Osteoblast (primary cell): Measurements from ENCODE around the gene MAGI1. TPM values are rescaled to one million over a fixed set of nuclear protein-coding genes. Genes with fewer than 3 reads are reported as not detected.

Source experiments
- DNase-seq: peaks from one replicate; pipeline ENCODE4 v3.0.0; 2011; ENCODE audit warnings: low spot score, mixed read lengths; ENCODE audit not compliant: insufficient read length; ENCODE audit errors: missing footprints
- H2AFZ ChIP-seq: 2 replicates; pipeline ENCODE4 v1.6.0; 2011; ENCODE audit warnings: mild to moderate bottlenecking, low read length
- H3K27ac ChIP-seq: 2 replicates; pipeline ENCODE4 v1.5.1; 2011; ENCODE audit warnings: mild to moderate bottlenecking, low read depth, low read length, moderate library complexity
- H3K27me3 ChIP-seq: 2 replicates; pipeline ENCODE4 v1.6.0; 2012; ENCODE audit warnings: mild to moderate bottlenecking, control low read depth, inconsistent platforms, low read length, moderate library complexity; ENCODE audit not compliant: insufficient read depth
- H3K36me3 ChIP-seq: 2 replicates; pipeline ENCODE4 v1.5.1; 2011; ENCODE audit warnings: mild to moderate bottlenecking, low read length, control low read depth, moderate library complexity; ENCODE audit not compliant: insufficient read depth
- H3K4me1 ChIP-seq: 2 replicates; pipeline ENCODE4 v1.5.1; 2011; ENCODE audit warnings: mild to moderate bottlenecking, low read length, control low read depth, moderate library complexity; ENCODE audit not compliant: insufficient read depth
- H3K4me2 ChIP-seq: 2 replicates; pipeline ENCODE4 v1.6.0; 2011; ENCODE audit warnings: mild to moderate bottlenecking, low read length; ENCODE audit not compliant: insufficient read depth
- H3K4me3 ChIP-seq: fragments of 200-600 bp; sonication (generic); 3 replicates; pipeline ENCODE4 v1.5.1; 2012; ENCODE audit warnings: mild to moderate bottlenecking, low read length, inconsistent platforms; ENCODE audit not compliant: insufficient read depth
- H3K79me2 ChIP-seq: 2 replicates; pipeline ENCODE4 v1.6.0; 2012; ENCODE audit warnings: mild to moderate bottlenecking, low read length, control low read depth, inconsistent platforms; ENCODE audit not compliant: insufficient read depth
- H3K9me3 ChIP-seq: 2 replicates; pipeline ENCODE4 v1.5.1; 2011; ENCODE audit warnings: low read depth, low read length, control low read depth
- H4K20me1 ChIP-seq: 2 replicates; pipeline ENCODE4 v1.6.0; 2012; ENCODE audit warnings: mild to moderate bottlenecking, low read length, control low read depth; ENCODE audit not compliant: insufficient read depth
- CTCF ChIP-seq: IDR thresholded peaks from 2 replicates; pipeline ENCODE4 v1.5.1; 2011; ENCODE audit warnings: mild to moderate bottlenecking, low read depth, low read length, moderate library complexity; ENCODE audit errors: extremely low read depth
- total RNA-seq: library from RNA; depleted of rRNA; stranded (reverse); fragments of >200 nt; gene quantifications from 2 replicates; pipeline ENCODE4 v1.2.3, GENCODE V29; 2012

MAGI1 gene
- total RNA-seq, 1 donor, result 66.6 TPM

GRCh38 chr3:65535260-65535659 is 503.5 kb downstream of the MAGI1 start:
- Histone ChIP-seq H2AFZ (no peak overlapping the region), H4K20me1 (peaks cover 61% of the 10 kb centered on the region)
- no peak for TF ChIP-seq CTCF

GRCh38 chr3:65534805-65535204 is 503.9 kb downstream of the MAGI1 start:
- Histone ChIP-seq H2AFZ (no peak overlapping the region), H3K4me1 (no peaks in the 10 kb centered on the region), H3K79me2 (peaks cover 59% of the 10 kb centered on the region), H4K20me1 (peaks cover 59% of the 10 kb centered on the region), H3K27ac (no peak overlapping the region), H3K4me2 (no peak overlapping the region), H3K9me3 (no peaks in the 10 kb centered on the region), H3K27me3 (no peaks in the 10 kb centered on the region), H3K4me3 (no peak overlapping the region), H3K36me3 (no peaks in the 10 kb centered on the region)
- no peak for DNase-seq
- no peak for TF ChIP-seq CTCF

More at GRCh38 chr3:65535260-65535659, 503.5 kb downstream of the MAGI1 start:
- Histone ChIP-seq H3K4me2 (no peak overlapping the region), H3K9me3 (no peaks in the 10 kb centered on the region), H3K4me3 (no peak overlapping the region), H3K27ac (no peak overlapping the region), H3K27me3 (no peaks in the 10 kb centered on the region), H3K79me2 (peaks cover 58% of the 10 kb centered on the region), H3K36me3 (no peaks in the 10 kb centered on the region), H3K4me1 (no peaks in the 10 kb centered on the region)
- DNase-seq, result peak; percentile 73

- H3K79me2 ChIP-seq, result peaks cover 49% of the 10 kb centered on the region
- H2AFZ ChIP-seq, result no peak overlapping the region
- no peak overlapping the region for H3K27ac ChIP-seq
- H3K9me3 ChIP-seq, result no peaks in the 10 kb centered on the region
- no peaks in the 10 kb centered on the region for H3K27me3 ChIP-seq
- peaks cover 54% of the 10 kb centered on the region for H4K20me1 ChIP-seq
- H3K4me2 ChIP-seq, result no peak overlapping the region
- no peak overlapping the region for H3K4me3 ChIP-seq
- DNase-seq, result no peak
- TF ChIP-seq CTCF, result no peak
- H3K36me3 ChIP-seq, result no peaks in the 10 kb centered on the region
- no peaks in the 10 kb centered on the region for H3K4me1 ChIP-seq
These were observed 506.0 kb downstream of the MAGI1 start for GRCh38 chr3:65532749-65533148.

- H2AFZ ChIP-seq, result no peak overlapping the region
- no peak overlapping the region for H3K27ac ChIP-seq
- H3K4me2 ChIP-seq, result no peak overlapping the region
- DNase-seq, result no peak
- no peaks in the 10 kb centered on the region for H3K4me1 ChIP-seq
- H3K27me3 ChIP-seq, result no peaks in the 10 kb centered on the region
- no peak for TF ChIP-seq CTCF
- H3K9me3 ChIP-seq, result no peaks in the 10 kb centered on the region
- H3K4me3 ChIP-seq, result no peak overlapping the region
- peaks cover 53% of the 10 kb centered on the region for H4K20me1 ChIP-seq
- peaks cover 46% of the 10 kb centered on the region for H3K79me2 ChIP-seq
- H3K36me3 ChIP-seq, result no peaks in the 10 kb centered on the region
These were observed 506.5 kb downstream of the MAGI1 start for GRCh38 chr3:65532215-65532614.
